ENCODE results near the gene MSANTD2. TPM values are rescaled to one million over a fixed set of nuclear protein-coding genes. Genes with fewer than 3 reads are reported as not detected.

MSANTD2 gene
- total RNA-seq (2012; rRNA removed) (5.0 and 6.4 TPM in 2 replicates), polyA plus RNA-seq (2012; rRNA removed) (4.8 and 6.0 TPM in 2 replicates), Bru-seq, nascent RNA (percentile 82 among the genes with signal in this experiment), BruChase-seq, experiment 1, labeled RNA remaining after a 6-hour chase (percentile 85 among the genes with signal in this experiment), BruChase-seq, experiment 2, labeled RNA remaining after a 2-hour chase (percentile 94 among the genes with signal in this experiment)
- 2.5 and 2.6 TPM in 2 replicates for polyA plus RNA-seq (2012; cell fraction: cytosol; rRNA removed)
- 6.8 and 33.8 TPM in 2 replicates for polyA plus RNA-seq (2012; cell fraction: nucleus; rRNA removed; ENCODE audit: low replicate concordance)
- long read RNA-seq, partial matches to known transcripts, result 0 of 11 reads
- long read RNA-seq, other reads (novel, unspliced or antisense), result 5 of 11 reads

GRCh38 chr11:124800226-124800929, at the start of gene MSANTD2:
TSS of gene MSANTD2 (minus strand) at chr11:124800406. CDS start at chr11:124800380, 26 bp downstream.
- Histone ChIP-seq H2BK15ac (ENCODE audit: low read depth, low read length) (peak within 1 kb of the TSS; percentile 29; the same call in 1 of the 3 replicates), H4K91ac (ENCODE audit: insufficient read depth, low read depth, low read length) (peak within 1 kb of the TSS; percentile 98), H3K4me3 (ENCODE audit: insufficient read depth, low read depth, low read length) (peak within 1 kb of the TSS; percentile 68), H3K36me3 (ENCODE audit: control insufficient read depth, insufficient read depth, low read length) (no peaks in the 10 kb centered on the region), H4K8ac (ENCODE audit: low read depth in 2 of 2, low read length in 2 of 2) (peak within 1 kb of the TSS; percentile 84 to 94), H3K9ac (ENCODE audit: low read depth, low read length) (peak within 1 kb of the TSS; percentile 93), H4K20me1 (ENCODE audit: insufficient read depth, low read length) (peaks cover 20% of the 10 kb centered on the region; the same call in 1 of the 2 replicates), H2AK9ac (replicated peaks; ENCODE audit: low read depth, low read length, poor library complexity) (peak within 1 kb of the TSS; percentile 98), H3K4me1 (ENCODE audit: control insufficient read depth, insufficient read depth, low read length) (peaks cover 2% of the 10 kb centered on the region), H3K23ac (ENCODE audit: low read depth, low read length) (peak within 1 kb of the TSS; percentile 85), H3K9me3 (ENCODE audit: control insufficient read depth, insufficient read depth, low read length) (no peaks in the 10 kb centered on the region), H4K5ac (ENCODE audit: low read depth, low read length) (peak within 1 kb of the TSS; percentile 85), H3K4me2 (ENCODE audit: low read depth, low read length) (peak within 1 kb of the TSS; percentile 99), H3K9me1 (ENCODE audit: insufficient read depth, low read length) (no peaks in the 10 kb centered on the region), H3K18ac (ENCODE audit: low read depth, low read length) (peak within 1 kb of the TSS; percentile 83), H3K79me1 (ENCODE audit: low read depth in 1 of 2, low read length in 2 of 2) (peaks cover 3 to 16% of the 10 kb centered on the region in 2 experiments; a peak in 3 of 4 replicates), H3K27ac (ENCODE audit: insufficient read depth, low read length) (peak within 1 kb of the TSS; percentile 99), H2BK20ac (ENCODE audit: low read depth, low read length) (no peak within 1 kb of the TSS), H3K56ac (ENCODE audit: extremely low read depth, insufficient read depth, low read length) (peak within 1 kb of the TSS; percentile 80), H3K14ac (replicated peaks; ENCODE audit: low read depth, low read length) (peak within 1 kb of the TSS; percentile 93), H3K27me3 (ENCODE audit: control insufficient read depth, insufficient read depth, low read length) (no peaks in the 10 kb centered on the region), H2AFZ (replicated peaks; ENCODE audit: low read length, poor library complexity) (peak within 1 kb of the TSS; percentile 100), H3K4ac (ENCODE audit: low read depth, low read length) (peak within 1 kb of the TSS; percentile 98), H2BK120ac (ENCODE audit: low read depth, low read length) (peak within 1 kb of the TSS; percentile 93), H2AK5ac (ENCODE audit: low read depth, low read length) (peak within 1 kb of the TSS; percentile 45; the same call in 1 of the 2 replicates), H2BK5ac (ENCODE audit: low read depth, low read length, poor library complexity, severe bottlenecking) (peak within 1 kb of the TSS; percentile 99)
- no TSS peak for BruUV-seq (replicated peaks)
- peak; percentile 79 for DNase-seq
- TF ChIP-seq ELK1 (IDR thresholded peaks at IDR 0.05; ENCODE audit: borderline replicate concordance, low read depth, low read length) (no peak), POLR2A (IDR thresholded peaks at IDR 0.05; ENCODE audit: low read depth, low read length) (peak; percentile 93), CHD1 (IDR thresholded peaks at IDR 0.05; ENCODE audit: low read depth, low read length) (0 out of 2 replicates have a peak, but pooled peaks have one; percentile 70), MAFK (IDR thresholded peaks at IDR 0.05; ENCODE audit: low read depth, low read length) (no peak), MXI1 (IDR thresholded peaks at IDR 0.05; ENCODE audit: borderline replicate concordance, low read depth, low read length) (0 out of 2 replicates have a peak, but pooled peaks have one; percentile 42), MAZ (IDR thresholded peaks at IDR 0.05; ENCODE audit: borderline replicate concordance, low read depth, low read length) (peak; percentile 100)
- dilution Hi-C loops (cut with HindIII; ENCODE audit: low sequenced_read_pairs, unreplicated experiment) (no loop called here), in situ Hi-C loops (cut with MboI; ENCODE audit: low sequenced_read_pairs) (loop anchor here (25.0 kb wide), 1 partner anchor 388 kb away; the partner anchor contains the start of gene OR8B4), intact Hi-C loops (cut with micrococcal nuclease) (loop anchor here (1.0 to 2.0 kb wide), 2 partner anchors 36 to 127 kb away; partner anchors contain the start of genes SIAE and SPA17)
- ATAC-seq (ENCODE audit: low read depth), result peak; percentile 92
- ChIA-PET CTCF (interaction anchor here (1.1 kb wide), 1 partner anchor 11 kb away, joined by 7 read pairs; no protein-coding TSS in a partner anchor), POLR2A (ENCODE audit: unreplicated experiment) (no interaction called here)
- 2% methylated on average over 18 of the region's 62 CpGs; no CpG with 5 or more reads in 1 of the 2 experiments for WGBS, 2 experiments (ENCODE audit: extremely low coverage in 2 of 2, insufficient read length in 1 of 2)
